ENCODE data around the gene PIGQ.
"Not testable (repeated sequence)": the region's sequence is repeated elsewhere in the genome, so short reads cannot be mapped to it uniquely, and the experiment has no call there.

Gene PIGQ

GRCh38 chr16:586047-586644 lies 16.4 kb downstream of the PIGQ start:
- DNase-seq (ENCODE audit: low read depth), result no peak

GRCh38 chr16:586645-587590 lies 17.1 kb downstream of the PIGQ start:
- no peak for DNase-seq (ENCODE audit: low read depth)

GRCh38 chr16:588639-588888 lies 18.8 kb downstream of the PIGQ start:
- peak; percentile 39 for DNase-seq (ENCODE audit: low read depth)

- peak; percentile 95 for DNase-seq (ENCODE audit: low read depth)
Measured at GRCh38 chr16:588889-589657, 19.3 kb downstream of the PIGQ start.

GRCh38 chr16:589658-590187 lies 20.0 kb downstream of the PIGQ start, which contains the start of gene RAB40C:
RAB40C (plus strand) TSS chr16:590066; CDS start chr16:590292, 226 bp downstream.
- DNase-seq (ENCODE audit: low read depth), result peak; percentile 98

GRCh38 chr16:590188-590814 lies 20.5 kb downstream of the PIGQ start:
- DNase-seq (ENCODE audit: low read depth), result no peak

GRCh38 chr16:590815-591200 lies 21.0 kb downstream of the PIGQ start:
- DNase-seq (ENCODE audit: low read depth), result no peak

GRCh38 chr16:591231-591630 lies 21.5 kb downstream of the PIGQ start:
- DNase-seq (ENCODE audit: low read depth), result no peak

- no peak for DNase-seq (ENCODE audit: low read depth)
Measured at GRCh38 chr16:591892-592517, 22.2 kb downstream of the PIGQ start.

- no peak for DNase-seq (ENCODE audit: low read depth)
Measured at GRCh38 chr16:592518-593306, 22.9 kb downstream of the PIGQ start.

- DNase-seq (ENCODE audit: low read depth), result no peak
Measured at GRCh38 chr16:593406-593805, 23.6 kb downstream of the PIGQ start.

- DNase-seq (ENCODE audit: low read depth), result no peak
Measured at GRCh38 chr16:593807-594206, 24.0 kb downstream of the PIGQ start.

- DNase-seq (ENCODE audit: low read depth), result no peak
Measured at GRCh38 chr16:595094-595528, 25.3 kb downstream of the PIGQ start.

- no peak for DNase-seq (ENCODE audit: low read depth)
Measured at GRCh38 chr16:595942-596735, 26.4 kb downstream of the PIGQ start.

GRCh38 chr16:596736-597060 lies 26.9 kb downstream of the PIGQ start:
- DNase-seq (ENCODE audit: low read depth), result no peak

GRCh38 chr16:597655-598054 lies 27.9 kb downstream of the PIGQ start:
- DNase-seq (ENCODE audit: low read depth), result not testable (repeated sequence)

GRCh38 chr16:598823-599739 lies 29.3 kb downstream of the PIGQ start:
- no peak for DNase-seq (ENCODE audit: low read depth)

GRCh38 chr16:600781-601180 lies 31.0 kb downstream of the PIGQ start:
- no peak for DNase-seq (ENCODE audit: low read depth)

GRCh38 chr16:603933-604332 lies 34.2 kb downstream of the PIGQ start:
- no peak for DNase-seq (ENCODE audit: low read depth)
